Cardiac fibroblast (primary cell): Measurements from ENCODE around the gene GPC6.

Source experiments
- DNase-seq, 2 donors: peaks; one replicate each; pipeline versions ENCODE4 v3.0.0 to v3.0.0-alpha.2; 2010; ENCODE audit warnings: low read depth in 2 of 2
- H3K4me3 ChIP-seq, 2 donors: replicated peaks in 1 of 2; 1 replicate in 1 of 2; 2 replicates in 1 of 2; pipeline ENCODE4 v1.5.1; 2011; ENCODE audit warnings: low read depth in 2 of 2, low read length in 2 of 2, mild to moderate bottlenecking in 2 of 2, moderate library complexity in 1 of 2
- CTCF ChIP-seq: IDR thresholded peaks from one replicate; pipeline ENCODE4 v1.5.1; 2011; ENCODE audit warnings: low read depth, mild to moderate bottlenecking, low read length, inconsistent platforms

The GPC6 gene

GRCh38 chr13:94139393-94139995 lies 912.9 kb downstream of the GPC6 start:
- no peak overlapping the region for H3K4me3 ChIP-seq
- DNase-seq = no peak
- no peak for TF ChIP-seq CTCF

GRCh38 chr13:94140027-94140426 lies 913.4 kb downstream of the GPC6 start:
- H3K4me3 ChIP-seq = no peak overlapping the region
- no peak for DNase-seq
- no peak for TF ChIP-seq CTCF

DNA sequence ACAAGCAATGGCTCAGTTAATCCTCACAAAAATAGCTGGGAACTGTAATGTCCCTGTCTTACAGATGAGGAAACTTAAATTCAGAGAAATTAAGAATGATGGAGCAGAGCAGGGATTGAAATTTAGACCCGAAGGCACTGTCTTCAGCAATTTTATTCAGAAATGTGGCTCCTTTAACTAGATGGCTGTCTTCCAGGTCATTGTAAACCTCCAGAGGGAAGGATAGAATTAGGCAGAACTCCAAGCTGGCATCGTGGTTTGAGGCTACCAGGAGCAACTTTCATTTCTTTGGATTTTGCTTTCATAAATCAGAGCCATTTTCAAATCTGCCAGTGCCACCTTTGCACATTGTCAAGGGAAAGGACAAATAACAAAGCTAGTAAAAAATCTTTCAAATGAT lies 913.9 kb downstream of the GPC6 start:
- DNase-seq = peak in 1 of 2 donors; percentile 42
- H3K4me3 ChIP-seq = no peak overlapping the region
- TF ChIP-seq CTCF = no peak

GRCh38 chr13:94143624-94144350 lies 917.2 kb downstream of the GPC6 start:
- DNase-seq = no peak
- H3K4me3 ChIP-seq = no peak overlapping the region
- TF ChIP-seq CTCF = no peak

DNA sequence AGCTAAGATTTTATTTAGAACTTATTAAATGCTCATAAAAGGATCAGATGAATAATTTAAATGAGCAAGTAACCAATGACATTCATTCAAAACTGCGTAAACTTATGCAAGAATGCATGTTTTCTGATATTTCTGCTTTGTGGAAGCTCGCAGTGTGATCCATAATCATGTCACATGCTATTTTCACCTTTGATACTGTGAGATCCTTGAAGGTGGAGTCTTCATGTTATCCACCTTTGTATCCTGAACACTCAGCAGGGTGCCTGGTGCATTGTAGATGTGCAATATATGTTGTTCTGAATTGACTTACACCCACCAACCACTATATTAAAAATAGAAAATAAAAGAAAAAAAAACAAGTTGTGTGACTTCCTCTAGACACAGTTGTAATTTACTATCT lies 919.4 kb downstream of the GPC6 start:
- no peak overlapping the region for H3K4me3 ChIP-seq
- no peak for DNase-seq
- TF ChIP-seq CTCF = no peak

- no peak overlapping the region for H3K4me3 ChIP-seq
- no peak for TF ChIP-seq CTCF
- no peak for DNase-seq
Observed at GRCh38 chr13:94153586-94153985, 927.0 kb downstream of the GPC6 start.

- DNase-seq = peak; percentile 14 to 83
- no peak for TF ChIP-seq CTCF
- H3K4me3 ChIP-seq = no peak overlapping the region
Observed at GRCh38 chr13:94154367-94154766, 927.8 kb downstream of the GPC6 start.
